Measurements from ENCODE around the gene ECI1. TPM values are rescaled to one million over a fixed set of nuclear protein-coding genes. Genes with fewer than 3 reads are reported as not detected.
A peak's percentile ranks its signal among the peaks of the same experiment; 100 is the strongest.

Gene ECI1
- total RNA-seq, 2 donors from 2014 or later, result 29.3 to 39.1 TPM

GRCh38 chr16:2237493-2238149, 13.8 kb downstream of the ECI1 start:
- Histone ChIP-seq H3K9me3 (no peaks in the 10 kb centered on the region), H3K27ac (no peak overlapping the region), H3K27me3 (replicated peaks; ENCODE audit: insufficient read depth) (no peaks in the 10 kb centered on the region), H3K4me1 (ENCODE audit: control insufficient read depth in 1 of 2, low read depth in 2 of 2) (peaks cover 10 to 14% of the 10 kb centered on the region in 2 donors), H3K36me3 (peaks cover 37% of the 10 kb centered on the region), H3K4me3 (no peak overlapping the region)
- DNase-seq (ENCODE audit: low spot score) (no peak), ATAC-seq (ENCODE audit: insufficient number of reproducible peaks, low FRiP score, low read depth) (no peak)
- no peak for TF ChIP-seq CTCF (IDR thresholded peaks at IDR 0.05)

- Histone ChIP-seq H3K27ac (no peak overlapping the region), H3K27me3 (replicated peaks; ENCODE audit: insufficient read depth) (no peaks in the 10 kb centered on the region), H3K9me3 (no peaks in the 10 kb centered on the region), H3K4me3 (peak overlapping the region; percentile 57), H3K4me1 (ENCODE audit: control insufficient read depth in 1 of 2, low read depth in 2 of 2) (peaks cover 10 to 14% of the 10 kb centered on the region in 2 donors), H3K36me3 (peaks cover 37% of the 10 kb centered on the region)
- ATAC-seq (ENCODE audit: insufficient number of reproducible peaks, low FRiP score, low read depth), result no peak
- no peak for DNase-seq (ENCODE audit: low spot score)
- no peak for TF ChIP-seq CTCF (IDR thresholded peaks at IDR 0.05)
Measured at GRCh38 chr16:2237102-2237482, 14.3 kb downstream of the ECI1 start.

- DNase-seq (ENCODE audit: low spot score) (no peak), ATAC-seq (ENCODE audit: insufficient number of reproducible peaks, low FRiP score, low read depth) (no peak)
- H3K36me3 ChIP-seq, result peaks cover 42% of the 10 kb centered on the region
- no peak for TF ChIP-seq CTCF (IDR thresholded peaks at IDR 0.05)
- H3K27me3 ChIP-seq (replicated peaks; ENCODE audit: insufficient read depth), result no peaks in the 10 kb centered on the region
- peak within 1 kb of the TSS; percentile 57 for H3K4me3 ChIP-seq
- no peak within 1 kb of the TSS for H3K27ac ChIP-seq
- no peaks in the 10 kb centered on the region for H3K9me3 ChIP-seq
- peaks cover 10 to 14% of the 10 kb centered on the region in 2 donors for H3K4me1 ChIP-seq (ENCODE audit: control insufficient read depth in 1 of 2, low read depth in 2 of 2)
Measured at GRCh38 chr16:2236337-2237101, 14.9 kb downstream of the ECI1 start, which contains the start of gene DNASE1L2. Gene DNASE1L2 (plus strand): TSS chr16:2236444. CDS start chr16:2236817, 373 bp downstream.

- Histone ChIP-seq H3K36me3 (peaks cover 48% of the 10 kb centered on the region), H3K27me3 (replicated peaks; ENCODE audit: insufficient read depth) (no peaks in the 10 kb centered on the region), H3K4me3 (no peak overlapping the region), H3K4me1 (ENCODE audit: control insufficient read depth in 1 of 2, low read depth in 2 of 2) (peaks cover 10 to 14% of the 10 kb centered on the region in 2 donors), H3K27ac (no peak overlapping the region), H3K9me3 (no peaks in the 10 kb centered on the region)
- DNase-seq (ENCODE audit: low spot score) (no peak), ATAC-seq (ENCODE audit: insufficient number of reproducible peaks, low FRiP score, low read depth) (no peak)
- TF ChIP-seq CTCF (IDR thresholded peaks at IDR 0.05), result no peak
Measured at GRCh38 chr16:2235695-2236336, 15.6 kb downstream of the ECI1 start.

GRCh38 chr16:2235234-2235651, 16.1 kb downstream of the ECI1 start:
- ATAC-seq (ENCODE audit: insufficient number of reproducible peaks, low FRiP score, low read depth) (no peak), DNase-seq (ENCODE audit: low spot score) (no peak)
- Histone ChIP-seq H3K9me3 (no peaks in the 10 kb centered on the region), H3K27ac (no peak overlapping the region), H3K36me3 (peaks cover 51% of the 10 kb centered on the region), H3K4me3 (no peak overlapping the region), H3K27me3 (replicated peaks; ENCODE audit: insufficient read depth) (no peaks in the 10 kb centered on the region), H3K4me1 (ENCODE audit: control insufficient read depth in 1 of 2, low read depth in 2 of 2) (peaks cover 10 to 14% of the 10 kb centered on the region in 2 donors)
- TF ChIP-seq CTCF (IDR thresholded peaks at IDR 0.05), result no peak

All from thoracic aorta (tissue), 2 donors.